Kidney (tissue), 14 donors: ENCODE measurements around the gene PCDHA1. TPM values are rescaled to one million over a fixed set of nuclear protein-coding genes. Genes with fewer than 3 reads are reported as not detected.
A peak's percentile ranks its signal among the peaks of the same experiment; 100 is the strongest.

Experiments used
- DNase-seq, 5 donors: peaks; one replicate each; pipeline ENCODE4 v3.0.0-alpha.2; 2013 to 2020
- FAIRE-seq: peaks from 2 replicates; lab custom pipeline; 2012; peaks lifted over from hg19 to GRCh38; lab: Jason Lieb, UNC
- H3K27ac ChIP-seq, 2 donors: one replicate each; pipeline ENCODE4 v1.7.0; 2013; ENCODE audit warnings: low read depth in 2 of 2, low read length in 2 of 2, inconsistent platforms in 1 of 2
- H3K27me3 ChIP-seq: one replicate; pipeline ENCODE4 v1.7.1; 2013; ENCODE audit warnings: low read length, inconsistent platforms; ENCODE audit not compliant: control insufficient read depth, insufficient read depth
- H3K36me3 ChIP-seq, 3 donors: one replicate each; pipeline versions ENCODE4 v1.7.0 to v1.7.1; 2013; ENCODE audit warnings: low read length in 3 of 3, control low read depth in 1 of 3, inconsistent platforms in 1 of 3; ENCODE audit not compliant: insufficient read depth in 3 of 3, control insufficient read depth in 2 of 3
- H3K4me1 ChIP-seq, 3 donors: one replicate each; pipeline versions ENCODE4 v1.7.0 to v1.7.1; 2013; ENCODE audit warnings: low read length in 3 of 3, inconsistent platforms in 1 of 3, low read depth in 1 of 3; ENCODE audit not compliant: control insufficient read depth in 2 of 3, insufficient read depth in 2 of 3
- H3K4me3 ChIP-seq, 3 donors: one replicate each; pipeline versions ENCODE4 v1.7.0 to v1.8.1; 2013; ENCODE audit warnings: low read length in 3 of 3, control low read depth in 1 of 3, inconsistent platforms in 1 of 3
- H3K9ac ChIP-seq, 3 donors: one replicate each; pipeline versions ENCODE4 v1.7.0 to v1.7.1; 2013; ENCODE audit warnings: low read length in 3 of 3, control low read depth in 1 of 3, inconsistent platforms in 1 of 3
- H3K9me3 ChIP-seq, 3 donors: one replicate each; pipeline versions ENCODE4 v1.7.0 to v1.7.1; 2013; ENCODE audit warnings: low read length in 3 of 3, control low read depth in 1 of 3, inconsistent platforms in 1 of 3; ENCODE audit not compliant: control insufficient read depth in 2 of 3, insufficient read depth in 1 of 3
- intact Hi-C: fragments of 100-400 bp; cut with DNase I; formaldehyde crosslinking; loops from one replicate; pipeline ENCODE4 v1.11.1; 2022
- polyA plus RNA-seq: library from polyadenylated mRNA; stranded (reverse); fragments of 350-450 nt; fragmentation: Illumina TruSeq; extraction: RNeasy Lipid Tissue Mini Kit (QIAGEN cat#74804); gene quantifications from one replicate; pipeline ENCODE4 v1.2.3, GENCODE V29; 2014; ENCODE audit warnings: low read depth, low replicate concordance; ENCODE audit not compliant: insufficient read depth
- total RNA-seq: library from RNA; stranded (reverse); fragmentation: NEBNext Ultra II Directional; extraction: Animal tissue kit (Norgen Biotek cat#: 25700); gene quantifications from one replicate; pipeline ENCODE4 v1.2.1, GENCODE V29; 2021
- TF ChIP-seq, protein P1 (sequence below): IDR thresholded peaks from 3 replicates; pipeline ENCODE4 v1.5.1; 2012; ENCODE audit warnings: mild to moderate bottlenecking, moderate library complexity, borderline replicate concordance; ENCODE audit not compliant: insufficient read depth; ENCODE audit errors: extremely low read depth
- donor health status: control.
- donor health status: control.
- donor health status: control.
- donor health status: control.
- donor health status: control.
- donor health status: DM: yes; HTN: yes; CAD: no.
- donor health status: Normal renal cell carcinoma (clear cell type).

Gene PCDHA1
- total and polyA plus RNA-seq, 2 donors from 2014 or later, result 0.13 TPM; not detected in 1

- Histone ChIP-seq H3K27me3 (peaks cover 20% of the 10 kb centered on the region), H3K9ac (no peak overlapping the region), H3K27ac (no peak overlapping the region), H3K36me3 (no peaks in the 10 kb centered on the region), H3K4me3 (no peak overlapping the region), H3K9me3 (no peaks in the 10 kb centered on the region), H3K4me1 (peaks cover 0 to 8% (median 5%) of the 10 kb centered on the region in 3 donors)
- no peak for FAIRE-seq
- TF ChIP-seq, protein P1, sequence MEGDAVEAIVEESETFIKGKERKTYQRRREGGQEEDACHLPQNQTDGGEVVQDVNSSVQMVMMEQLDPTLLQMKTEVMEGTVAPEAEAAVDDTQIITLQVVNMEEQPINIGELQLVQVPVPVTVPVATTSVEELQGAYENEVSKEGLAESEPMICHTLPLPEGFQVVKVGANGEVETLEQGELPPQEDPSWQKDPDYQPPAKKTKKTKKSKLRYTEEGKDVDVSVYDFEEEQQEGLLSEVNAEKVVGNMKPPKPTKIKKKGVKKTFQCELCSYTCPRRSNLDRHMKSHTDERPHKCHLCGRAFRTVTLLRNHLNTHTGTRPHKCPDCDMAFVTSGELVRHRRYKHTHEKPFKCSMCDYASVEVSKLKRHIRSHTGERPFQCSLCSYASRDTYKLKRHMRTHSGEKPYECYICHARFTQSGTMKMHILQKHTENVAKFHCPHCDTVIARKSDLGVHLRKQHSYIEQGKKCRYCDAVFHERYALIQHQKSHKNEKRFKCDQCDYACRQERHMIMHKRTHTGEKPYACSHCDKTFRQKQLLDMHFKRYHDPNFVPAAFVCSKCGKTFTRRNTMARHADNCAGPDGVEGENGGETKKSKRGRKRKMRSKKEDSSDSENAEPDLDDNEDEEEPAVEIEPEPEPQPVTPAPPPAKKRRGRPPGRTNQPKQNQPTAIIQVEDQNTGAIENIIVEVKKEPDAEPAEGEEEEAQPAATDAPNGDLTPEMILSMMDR, result no peak
- no peak for DNase-seq
- intact Hi-C loops, result no loop called here
These were observed 137.7 kb downstream of the PCDHA1 start for GRCh38 chr5:140923601-140924000.

GRCh38 chr5:140925806-140926442 is 140.0 kb downstream of the PCDHA1 start, which contains the start of gene PCDHAC1:
Gene PCDHAC1, plus strand, starts transcription at chr5:140926299. Its CDS starts 594 bp downstream, at chr5:140926893.
- Histone ChIP-seq H3K9me3 (no peaks in the 10 kb centered on the region), H3K27me3 (peaks cover 22% of the 10 kb centered on the region), H3K36me3 (no peaks in the 10 kb centered on the region), H3K27ac (no peak within 1 kb of the TSS), H3K4me3 (peak within 1 kb of the TSS; percentile 16 to 80 (median 53)), H3K4me1 (peaks cover 0 to 8% (median 5%) of the 10 kb centered on the region in 3 donors), H3K9ac (peak within 1 kb of the TSS in 1 of 3 donors; percentile 55)
- TF ChIP-seq, protein P1, result no peak
- peak in 3 of 5 donors; percentile 1 to 77 (median 28) for DNase-seq
- intact Hi-C loops, result no loop called here
- FAIRE-seq, result no peak

DNA sequence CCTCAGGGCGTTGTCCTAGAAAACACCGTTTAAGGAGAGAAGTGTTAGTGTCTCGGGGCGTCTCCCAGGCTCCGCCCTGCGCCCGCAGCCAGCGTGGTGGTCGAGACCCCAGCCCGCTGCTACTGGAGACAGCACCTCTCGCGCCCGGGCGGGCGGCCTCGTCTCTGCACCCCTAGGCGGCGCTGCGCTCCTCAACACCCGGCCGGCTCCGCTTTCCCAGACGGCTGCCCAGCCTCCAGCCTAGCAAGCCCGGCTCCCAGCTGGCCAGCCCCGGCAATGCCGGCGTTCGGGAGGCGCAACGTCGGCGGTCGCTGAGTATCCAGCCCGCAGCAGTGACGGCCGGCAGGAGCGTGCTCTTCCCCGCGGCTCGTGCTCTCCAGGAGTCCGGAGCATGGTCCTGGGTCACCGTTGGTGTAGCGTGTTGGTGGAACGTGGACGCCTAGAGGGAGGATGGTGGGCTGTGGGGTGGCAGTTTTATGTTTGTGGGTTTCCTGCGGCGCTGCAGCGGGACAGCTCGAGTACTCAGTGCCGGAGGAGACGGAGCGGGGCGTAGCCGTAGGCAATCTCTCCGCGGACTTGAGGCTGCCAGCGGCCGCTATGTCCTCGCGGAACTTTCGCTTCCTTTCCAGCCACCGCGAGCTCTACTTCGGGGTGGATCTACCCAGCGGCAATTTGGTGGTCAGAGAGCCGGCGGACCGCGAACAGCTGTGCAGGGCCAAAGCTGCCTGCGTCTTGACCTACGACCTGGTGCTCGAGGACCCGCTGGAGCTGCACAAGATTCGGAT is 140.7 kb downstream of the PCDHA1 start:
- TF ChIP-seq, protein P1, result peak; percentile 60
- Histone ChIP-seq H3K27ac (no peak overlapping the region), H3K9me3 (no peaks in the 10 kb centered on the region), H3K4me3 (peak overlapping the region; percentile 16 to 80 (median 53)), H3K4me1 (peaks cover 0 to 8% (median 5%) of the 10 kb centered on the region in 3 donors), H3K9ac (peak overlapping the region in 1 of 3 donors; percentile 55), H3K36me3 (no peaks in the 10 kb centered on the region), H3K27me3 (peaks cover 22% of the 10 kb centered on the region)
- intact Hi-C loops, result no loop called here
- DNase-seq (peak; percentile 82 to 95 (median 86)), FAIRE-seq (no peak)
